Transverse colon (tissue), 3 donors: Measurements from ENCODE around the gene PRDX4.

Experiments used
- CTCF ChIP-seq, 5 experiments: fragments of 200-600 bp in 3 of 5; fragments of 450-650 bp in 2 of 5; sonication (generic) in 3 of 5; IDR thresholded peaks; 1 replicate in 2 of 5; 2 replicates in 3 of 5; pipeline ENCODE4 v1.5.1; 2016 to 2017; ENCODE audit warnings: antibody characterized with exemption in 5 of 5, inconsistent platforms in 3 of 5, mild to moderate bottlenecking in 2 of 5, moderate library complexity in 1 of 5
- EP300 ChIP-seq: sonication (generic); formaldehyde crosslinking; IDR thresholded peaks from one replicate; pipeline ENCODE4 v1.6.1; 2017; ENCODE audit warnings: antibody characterized with exemption, low read depth

GRCh38 chrX:23637187-23637586 is 30.1 kb upstream of the PRDX4 start:
- TF ChIP-seq EP300 (no peak), CTCF (IDR thresholded peaks at IDR 0.05) (no peak)
